ENCODE measurements around the gene ESYT3.
"Not testable (repeated sequence)": the region's sequence is repeated elsewhere in the genome, so short reads cannot be mapped to it uniquely, and the experiment has no call there.

The ESYT3 gene

DNA sequence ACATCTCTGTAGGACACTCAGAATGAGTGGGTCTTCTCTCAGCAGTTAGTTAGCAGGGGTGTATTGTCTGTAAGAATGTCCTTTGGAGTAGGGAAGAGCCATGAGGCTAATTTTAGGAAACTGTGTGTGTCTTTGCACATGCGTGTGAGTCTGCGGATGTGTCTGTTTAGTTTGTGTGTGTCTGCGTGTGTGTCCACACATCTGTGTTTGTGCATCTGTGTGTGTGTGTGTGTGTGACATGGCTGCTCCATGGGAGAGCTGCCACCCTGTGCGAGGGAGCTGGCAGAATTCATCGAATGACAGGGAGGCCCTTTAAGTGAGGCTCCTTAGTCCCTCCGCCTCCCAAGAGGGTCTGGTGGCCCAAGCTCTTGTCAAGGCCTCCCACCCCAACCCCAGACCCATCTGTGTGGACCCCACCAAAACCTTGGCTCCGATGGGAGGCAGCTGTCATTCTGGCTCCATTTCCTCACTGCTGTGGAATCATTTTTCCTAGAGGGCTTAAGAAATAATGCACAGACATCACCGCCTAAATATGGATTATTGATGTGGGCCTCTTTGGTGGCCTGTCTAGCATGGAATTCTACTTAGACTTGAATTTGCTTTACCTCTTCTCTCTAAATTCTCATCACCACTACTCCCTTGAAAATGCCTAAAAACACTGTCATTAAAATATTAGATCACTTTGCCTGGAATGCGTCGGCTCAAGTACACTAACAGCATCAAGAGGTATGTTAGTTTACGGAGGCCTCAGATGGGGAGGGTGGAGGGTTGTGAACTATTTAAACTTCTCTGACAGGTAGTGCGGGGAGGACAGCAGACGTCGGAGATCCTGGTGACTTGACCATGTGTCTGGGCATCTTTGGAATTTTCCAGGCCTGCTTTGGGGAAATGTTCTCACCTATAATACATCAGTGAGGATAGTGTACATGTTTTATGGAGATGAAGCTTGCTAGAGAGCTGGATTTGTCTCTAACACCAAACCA, 9.4 kb downstream of the ESYT3 start:
- no peaks in the 10 kb centered on the region for H3K36me3 ChIP-seq (ENCODE audit: insufficient read depth, low read length)
- H2AFZ ChIP-seq (ENCODE audit: low read length, unreplicated experiment) = no peak overlapping the region
- peaks cover 31% of the 10 kb centered on the region for H3K4me1 ChIP-seq (ENCODE audit: control insufficient read depth, insufficient read depth, low read length, unreplicated experiment)
- H3K27ac ChIP-seq (ENCODE audit: low read depth, low read length) = no peak overlapping the region
- H3K79me2 ChIP-seq (ENCODE audit: control insufficient read depth, insufficient read depth, low read length, unreplicated experiment) = no peaks in the 10 kb centered on the region
- no peak overlapping the region for H3K4me3 ChIP-seq (ENCODE audit: low read depth, low read length)
- no peaks in the 10 kb centered on the region for H3K27me3 ChIP-seq (ENCODE audit: insufficient read depth, low read length)

GRCh38 chr3:138445236-138445635, 10.8 kb downstream of the ESYT3 start:
- H3K27ac ChIP-seq (ENCODE audit: low read depth, low read length) = no peak overlapping the region

DNA sequence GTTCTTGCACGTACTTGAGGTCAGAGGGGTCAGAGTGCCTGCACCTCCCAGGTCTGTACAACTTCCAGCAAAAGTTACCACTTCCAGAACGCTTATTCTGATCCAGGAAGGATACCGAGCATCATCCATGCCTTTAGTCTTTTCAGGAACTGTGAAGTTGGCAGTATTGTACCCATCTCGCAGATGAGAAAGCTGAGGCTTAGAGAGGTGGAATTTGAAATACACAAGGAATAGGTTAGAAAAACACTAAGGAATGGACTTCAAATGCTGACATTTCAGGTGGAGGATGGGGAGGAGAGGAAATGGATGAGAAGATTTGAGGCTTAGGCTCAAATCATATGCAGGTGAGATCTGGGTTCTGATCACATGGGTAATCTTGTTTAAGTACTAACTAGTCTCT, 11.2 kb downstream of the ESYT3 start:
- no peaks in the 10 kb centered on the region for H3K27me3 ChIP-seq (ENCODE audit: insufficient read depth, low read length)
- peaks cover 21% of the 10 kb centered on the region for H3K4me1 ChIP-seq (ENCODE audit: control insufficient read depth, insufficient read depth, low read length, unreplicated experiment)
- no peak overlapping the region for H3K4me3 ChIP-seq (ENCODE audit: low read depth, low read length)
- no peak overlapping the region for H3K27ac ChIP-seq (ENCODE audit: low read depth, low read length)
- H2AFZ ChIP-seq (ENCODE audit: low read length, unreplicated experiment) = no peak overlapping the region
- H3K79me2 ChIP-seq (ENCODE audit: control insufficient read depth, insufficient read depth, low read length, unreplicated experiment) = no peaks in the 10 kb centered on the region
- no peaks in the 10 kb centered on the region for H3K36me3 ChIP-seq (ENCODE audit: insufficient read depth, low read length)

More at GRCh38 chr3:138445236-138445635, 10.8 kb downstream of the ESYT3 start:
- peaks cover 25% of the 10 kb centered on the region for H3K4me1 ChIP-seq (ENCODE audit: control insufficient read depth, insufficient read depth, low read length, unreplicated experiment)
- H3K27me3 ChIP-seq (ENCODE audit: insufficient read depth, low read length) = no peaks in the 10 kb centered on the region
- no peak overlapping the region for H3K4me3 ChIP-seq (ENCODE audit: low read depth, low read length)
- no peaks in the 10 kb centered on the region for H3K36me3 ChIP-seq (ENCODE audit: insufficient read depth, low read length)
- H2AFZ ChIP-seq (ENCODE audit: low read length, unreplicated experiment) = no peak overlapping the region
- H3K79me2 ChIP-seq (ENCODE audit: control insufficient read depth, insufficient read depth, low read length, unreplicated experiment) = no peaks in the 10 kb centered on the region

- H3K79me2 ChIP-seq (ENCODE audit: control insufficient read depth, insufficient read depth, low read length, unreplicated experiment) = no peaks in the 10 kb centered on the region
These were observed 14.2 kb downstream of the ESYT3 start for GRCh38 chr3:138448631-138449030.

GRCh38 chr3:138449490-138449889, 15.1 kb downstream of the ESYT3 start:
- no peaks in the 10 kb centered on the region for H3K4me1 ChIP-seq (ENCODE audit: control insufficient read depth, insufficient read depth, low read length, unreplicated experiment)
- H2AFZ ChIP-seq (ENCODE audit: low read length, unreplicated experiment) = no peak overlapping the region
- H3K4me3 ChIP-seq (ENCODE audit: low read depth, low read length) = no peak overlapping the region
- H3K27ac ChIP-seq (ENCODE audit: low read depth, low read length) = no peak overlapping the region
- H3K36me3 ChIP-seq (ENCODE audit: insufficient read depth, low read length) = no peaks in the 10 kb centered on the region
- no peaks in the 10 kb centered on the region for H3K27me3 ChIP-seq (ENCODE audit: insufficient read depth, low read length)
- no peaks in the 10 kb centered on the region for H3K79me2 ChIP-seq (ENCODE audit: control insufficient read depth, insufficient read depth, low read length, unreplicated experiment)

More at GRCh38 chr3:138448631-138449030, 14.2 kb downstream of the ESYT3 start:
- no peaks in the 10 kb centered on the region for H3K36me3 ChIP-seq (ENCODE audit: insufficient read depth, low read length)
- no peak overlapping the region for H2AFZ ChIP-seq (ENCODE audit: low read length, unreplicated experiment)
- no peaks in the 10 kb centered on the region for H3K27me3 ChIP-seq (ENCODE audit: insufficient read depth, low read length)
- no peak overlapping the region for H3K27ac ChIP-seq (ENCODE audit: low read depth, low read length)
- no peak overlapping the region for H3K4me3 ChIP-seq (ENCODE audit: low read depth, low read length)
- H3K4me1 ChIP-seq (ENCODE audit: control insufficient read depth, insufficient read depth, low read length, unreplicated experiment) = no peaks in the 10 kb centered on the region

GRCh38 chr3:138450181-138450580, 15.8 kb downstream of the ESYT3 start:
- Histone ChIP-seq H3K4me3 (ENCODE audit: low read depth, low read length) (no peak overlapping the region), H3K4me1 (ENCODE audit: control insufficient read depth, insufficient read depth, low read length, unreplicated experiment) (no peaks in the 10 kb centered on the region), H3K27me3 (ENCODE audit: insufficient read depth, low read length) (no peaks in the 10 kb centered on the region), H3K27ac (ENCODE audit: low read depth, low read length) (no peak overlapping the region), H2AFZ (ENCODE audit: low read length, unreplicated experiment) (no peak overlapping the region), H3K79me2 (ENCODE audit: control insufficient read depth, insufficient read depth, low read length, unreplicated experiment) (no peaks in the 10 kb centered on the region), H3K36me3 (ENCODE audit: insufficient read depth, low read length) (no peaks in the 10 kb centered on the region)

DNA sequence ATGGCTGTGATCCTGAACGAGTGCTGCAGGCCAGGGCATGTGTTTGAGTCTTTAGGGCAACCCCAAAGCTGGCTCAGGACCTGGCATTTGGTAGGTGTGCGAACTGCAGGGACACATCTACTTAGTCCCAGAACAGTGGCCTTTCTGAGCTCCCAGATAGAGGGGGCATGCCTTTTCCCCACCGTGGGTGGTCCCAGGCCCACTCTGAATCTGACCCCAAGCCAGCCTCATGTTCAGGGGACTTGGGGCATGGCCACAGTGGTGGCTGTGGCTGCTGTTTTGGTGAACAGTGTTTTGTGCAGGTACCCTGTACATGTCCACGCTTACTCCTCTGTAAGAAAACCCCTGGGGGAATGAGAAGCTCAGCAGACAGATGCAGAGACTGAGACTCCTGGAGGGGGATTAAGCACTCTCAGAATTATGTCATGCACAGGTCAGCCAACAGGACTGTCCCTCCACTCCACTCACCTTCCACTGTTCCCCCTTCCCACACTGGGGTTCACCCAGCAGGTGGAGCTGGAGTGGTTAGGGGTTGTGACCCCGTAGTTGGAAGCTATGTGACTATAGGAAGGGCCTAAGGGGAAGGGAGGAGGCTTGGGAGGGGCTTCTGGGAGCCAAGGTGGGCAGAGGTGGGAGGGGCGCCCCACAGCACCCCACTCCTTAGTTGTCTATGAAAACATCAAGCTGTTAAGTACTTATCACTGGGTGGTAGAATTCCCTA, 16.4 kb downstream of the ESYT3 start:
- H2AFZ ChIP-seq (ENCODE audit: low read length, unreplicated experiment) = no peak overlapping the region
- no peaks in the 10 kb centered on the region for H3K4me1 ChIP-seq (ENCODE audit: control insufficient read depth, insufficient read depth, low read length, unreplicated experiment)
- H3K36me3 ChIP-seq (ENCODE audit: insufficient read depth, low read length) = no peaks in the 10 kb centered on the region
- H3K79me2 ChIP-seq (ENCODE audit: control insufficient read depth, insufficient read depth, low read length, unreplicated experiment) = no peaks in the 10 kb centered on the region
- no peak overlapping the region for H3K4me3 ChIP-seq (ENCODE audit: low read depth, low read length)
- no peaks in the 10 kb centered on the region for H3K27me3 ChIP-seq (ENCODE audit: insufficient read depth, low read length)
- H3K27ac ChIP-seq (ENCODE audit: low read depth, low read length) = no peak overlapping the region

DNA sequence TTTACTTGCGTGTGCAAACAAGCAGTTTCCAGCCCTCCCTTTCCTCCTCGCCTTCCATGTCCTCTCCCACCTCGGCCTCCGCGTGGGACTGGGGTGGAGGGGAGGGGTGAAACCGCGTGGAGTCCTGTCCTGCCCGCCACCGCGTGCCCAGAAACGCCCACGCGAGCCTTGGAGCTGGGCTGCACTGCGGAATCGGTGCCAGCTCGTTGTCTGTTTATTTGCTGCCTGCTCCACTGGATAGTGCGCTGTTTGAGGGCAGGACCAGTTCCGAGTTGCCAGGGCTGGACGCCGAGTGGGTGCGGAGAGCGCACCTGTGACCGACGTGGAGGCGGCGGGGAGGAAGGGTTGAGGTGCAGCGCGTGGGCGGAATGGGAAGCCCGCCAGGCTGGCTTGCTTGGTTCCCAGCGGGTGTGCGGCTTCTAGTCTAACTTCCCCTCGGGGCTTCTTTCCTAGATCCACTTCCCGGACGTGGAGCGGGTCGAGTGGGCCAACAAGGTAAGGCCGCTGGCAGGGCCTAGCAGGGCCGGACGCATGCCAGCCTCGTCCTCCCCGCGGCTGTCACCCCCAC, 17.3 kb downstream of the ESYT3 start:
- Histone ChIP-seq H2AFZ (ENCODE audit: low read length, unreplicated experiment) (no peak overlapping the region), H3K36me3 (ENCODE audit: insufficient read depth, low read length) (no peaks in the 10 kb centered on the region), H3K4me3 (ENCODE audit: low read depth, low read length) (no peak overlapping the region), H3K4me1 (ENCODE audit: control insufficient read depth, insufficient read depth, low read length, unreplicated experiment) (no peaks in the 10 kb centered on the region), H3K79me2 (ENCODE audit: control insufficient read depth, insufficient read depth, low read length, unreplicated experiment) (no peaks in the 10 kb centered on the region), H3K27me3 (ENCODE audit: insufficient read depth, low read length) (no peaks in the 10 kb centered on the region), H3K27ac (ENCODE audit: low read depth, low read length) (no peak overlapping the region)

DNA sequence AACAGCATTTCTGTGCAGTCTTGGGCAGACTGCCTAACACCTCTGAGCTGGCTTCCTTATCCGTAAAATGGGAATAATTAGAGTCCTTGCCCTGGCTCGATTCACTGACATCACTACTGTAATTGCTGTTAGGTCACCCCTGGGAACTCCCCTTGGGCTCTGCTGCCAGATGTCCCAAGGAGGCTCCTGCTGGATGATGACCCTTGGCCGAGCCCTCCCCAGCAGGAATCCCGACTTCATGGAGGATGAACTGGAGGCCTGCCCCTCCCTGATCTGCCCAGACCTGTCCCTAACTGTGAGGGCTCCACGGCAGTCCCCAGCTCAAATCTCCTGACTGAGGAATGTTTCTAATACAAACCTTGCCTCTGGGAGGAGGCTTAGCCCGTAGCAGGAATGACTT, 18.0 kb downstream of the ESYT3 start:
- Histone ChIP-seq H2AFZ (ENCODE audit: low read length, unreplicated experiment) (no peak overlapping the region), H3K27me3 (ENCODE audit: insufficient read depth, low read length) (no peaks in the 10 kb centered on the region), H3K4me1 (ENCODE audit: control insufficient read depth, insufficient read depth, low read length, unreplicated experiment) (no peaks in the 10 kb centered on the region), H3K27ac (ENCODE audit: low read depth, low read length) (no peak overlapping the region), H3K4me3 (ENCODE audit: low read depth, low read length) (no peak overlapping the region), H3K79me2 (ENCODE audit: control insufficient read depth, insufficient read depth, low read length, unreplicated experiment) (no peaks in the 10 kb centered on the region), H3K36me3 (ENCODE audit: insufficient read depth, low read length) (no peaks in the 10 kb centered on the region)

DNA sequence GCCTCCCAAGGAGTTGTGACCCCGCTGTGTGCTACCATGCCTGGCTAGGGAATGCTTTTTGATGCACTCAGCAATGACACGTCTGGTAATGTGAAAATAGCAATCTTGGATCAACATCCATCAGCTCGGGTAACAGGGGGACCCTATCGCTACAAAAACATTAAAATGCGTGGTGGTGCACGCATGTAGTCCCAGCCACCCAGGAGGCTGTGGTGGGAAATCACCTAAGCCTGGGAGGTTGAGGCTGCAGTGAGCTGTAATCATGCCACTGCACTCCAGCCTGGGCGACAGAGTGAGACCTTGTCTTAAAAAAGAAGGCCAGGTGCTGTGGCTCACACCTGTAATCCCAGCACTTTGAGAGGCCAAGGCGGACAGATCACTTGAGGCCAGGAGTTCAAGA, 19.5 kb downstream of the ESYT3 start:
- not testable (repeated sequence) for H3K27ac ChIP-seq (ENCODE audit: low read depth, low read length); H3K79me2 ChIP-seq (ENCODE audit: control insufficient read depth, insufficient read depth, low read length, unreplicated experiment); H3K27me3 ChIP-seq (ENCODE audit: insufficient read depth, low read length); H3K4me1 ChIP-seq (ENCODE audit: control insufficient read depth, insufficient read depth, low read length, unreplicated experiment); H3K4me3 ChIP-seq (ENCODE audit: low read depth, low read length); H2AFZ ChIP-seq (ENCODE audit: low read length, unreplicated experiment); H3K36me3 ChIP-seq (ENCODE audit: insufficient read depth, low read length)
